ENCODE measurements around the gene TSKU.

- TF ChIP-seq CTCF (conservative IDR thresholded peaks at IDR 0.05) (no peak), EZH2 (IDR thresholded peaks at IDR 0.05; ENCODE audit: low read depth) (no peak)
Measured at GRCh38 chr11:76794371-76795289, 11.5 kb downstream of the TSKU start.
